ENCODE measurements around the gene SRRM2.
"Not testable (repeated sequence)": the region's sequence is repeated elsewhere in the genome, so short reads cannot be mapped to it uniquely, and the experiment has no call there.

The SRRM2 gene

GRCh38 chr16:2715064-2715463 lies 37.4 kb upstream of the SRRM2 start:
- DNase-seq (ENCODE audit: low read depth): no peak

GRCh38 chr16:2715519-2715918 lies 36.9 kb upstream of the SRRM2 start:
- peak; percentile 68 for DNase-seq (ENCODE audit: low read depth)

DNA sequence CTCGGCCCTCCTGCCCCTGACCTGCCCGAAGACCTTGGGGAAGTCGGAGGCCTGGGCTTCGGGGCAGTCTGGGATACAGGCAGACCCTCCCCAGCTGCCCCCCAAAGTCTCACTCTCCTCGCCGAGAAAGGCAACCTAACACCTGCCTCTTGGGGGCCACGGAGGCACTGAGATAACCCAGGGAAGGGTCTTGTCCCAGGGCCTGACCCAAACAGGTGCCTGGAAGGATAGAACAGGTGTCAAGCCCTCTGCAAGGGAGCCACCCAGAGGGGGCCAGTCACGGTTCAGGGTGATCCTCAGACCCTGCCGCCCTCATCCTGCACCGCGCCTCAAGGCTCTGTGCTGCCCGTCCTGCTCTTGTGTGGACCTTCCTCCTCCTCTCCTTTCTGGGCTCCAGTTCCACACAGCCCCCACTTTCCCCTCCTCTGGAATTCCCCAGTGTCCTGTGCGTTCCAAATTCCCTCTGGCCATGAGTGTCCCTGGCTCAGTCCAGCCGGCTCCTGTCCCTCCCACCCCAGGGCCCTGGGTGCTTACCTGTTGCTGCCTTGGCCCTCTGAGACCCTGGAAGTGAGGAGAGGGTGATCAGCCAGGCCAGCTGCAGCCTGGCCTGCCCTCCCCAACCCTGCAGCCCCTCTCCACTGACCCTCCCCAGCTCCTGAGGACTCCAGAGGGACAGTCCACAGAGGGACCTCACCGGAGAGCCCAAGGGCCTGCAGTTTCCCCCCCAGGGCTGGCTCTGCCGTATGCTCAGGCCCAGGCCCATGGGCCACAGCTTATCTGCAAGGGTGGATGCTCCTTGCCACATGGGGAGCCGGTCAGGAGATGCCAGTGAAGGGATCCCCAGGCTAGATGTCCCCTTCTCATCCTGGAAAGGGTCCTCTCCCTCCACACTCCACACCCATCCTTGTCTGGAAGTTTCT lies 36.2 kb upstream of the SRRM2 start:
- no peak for DNase-seq (ENCODE audit: low read depth)

DNA sequence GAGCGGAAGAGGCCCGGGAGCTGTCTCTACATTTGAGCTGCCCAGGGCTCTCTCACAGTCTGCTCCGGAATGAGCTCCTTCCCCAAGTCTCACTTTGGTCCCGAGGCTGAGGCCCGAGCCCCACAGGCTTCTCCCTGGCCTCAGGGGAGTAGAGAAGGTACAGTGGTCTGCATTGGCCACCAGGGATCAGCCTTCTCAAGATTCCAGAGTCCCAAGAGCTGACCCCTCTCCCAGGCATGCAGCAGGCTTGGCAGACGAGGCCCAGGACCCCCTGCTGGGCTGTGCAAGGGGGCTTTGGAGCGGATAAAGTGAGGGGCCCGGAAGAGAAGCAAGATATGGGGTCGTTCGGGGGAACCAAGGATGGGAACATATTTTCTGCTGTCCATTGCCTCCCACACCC lies 35.5 kb upstream of the SRRM2 start:
- DNase-seq (ENCODE audit: low read depth): no peak

- no peak for DNase-seq (ENCODE audit: low read depth)
Observed at GRCh38 chr16:2717383-2718263, 34.8 kb upstream of the SRRM2 start.

DNA sequence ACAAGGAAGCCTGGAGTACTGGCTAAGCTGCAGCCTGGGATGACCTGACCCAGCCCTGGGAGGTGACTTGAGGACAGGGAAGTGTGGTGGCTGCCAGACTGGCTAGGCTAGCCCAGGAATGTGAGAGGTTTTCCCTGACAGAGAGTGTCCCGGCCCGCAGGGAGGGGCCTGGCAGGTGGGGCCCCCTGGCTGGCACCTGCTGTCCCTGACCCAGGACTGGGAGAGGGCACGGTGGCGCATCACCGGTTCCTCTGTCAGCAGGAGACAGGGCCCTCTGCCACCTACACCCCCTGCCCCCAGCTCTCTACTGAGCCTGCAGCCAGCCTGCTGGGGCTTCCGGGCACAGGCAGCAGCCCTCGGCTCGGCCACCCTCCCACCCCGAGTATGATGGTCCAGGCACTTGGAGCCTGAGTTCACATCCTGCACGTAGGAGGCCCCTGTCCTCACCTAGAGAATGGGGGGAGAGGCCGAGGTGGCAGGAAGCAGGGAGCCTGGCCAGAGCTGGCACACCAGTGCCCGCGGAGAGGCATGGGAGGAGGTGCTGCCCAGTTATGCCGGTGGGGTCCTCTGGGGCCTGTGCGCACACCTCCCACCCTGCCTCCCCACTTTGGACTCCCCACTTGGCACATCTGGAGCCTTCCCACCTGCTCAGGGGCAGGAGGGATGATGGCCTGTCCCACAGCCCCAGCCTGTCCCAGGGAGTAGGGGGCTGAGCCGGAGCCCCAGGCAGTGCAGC lies 32.9 kb upstream of the SRRM2 start:
- no peak for DNase-seq (ENCODE audit: low read depth)

- no peak for DNase-seq (ENCODE audit: low read depth)
Observed at GRCh38 chr16:2720064-2720457, 32.4 kb upstream of the SRRM2 start, which contains the start of gene PRSS27. Gene PRSS27 (minus strand): TSS chr16:2720224. CDS start chr16:2720160, 64 bp downstream.

DNA sequence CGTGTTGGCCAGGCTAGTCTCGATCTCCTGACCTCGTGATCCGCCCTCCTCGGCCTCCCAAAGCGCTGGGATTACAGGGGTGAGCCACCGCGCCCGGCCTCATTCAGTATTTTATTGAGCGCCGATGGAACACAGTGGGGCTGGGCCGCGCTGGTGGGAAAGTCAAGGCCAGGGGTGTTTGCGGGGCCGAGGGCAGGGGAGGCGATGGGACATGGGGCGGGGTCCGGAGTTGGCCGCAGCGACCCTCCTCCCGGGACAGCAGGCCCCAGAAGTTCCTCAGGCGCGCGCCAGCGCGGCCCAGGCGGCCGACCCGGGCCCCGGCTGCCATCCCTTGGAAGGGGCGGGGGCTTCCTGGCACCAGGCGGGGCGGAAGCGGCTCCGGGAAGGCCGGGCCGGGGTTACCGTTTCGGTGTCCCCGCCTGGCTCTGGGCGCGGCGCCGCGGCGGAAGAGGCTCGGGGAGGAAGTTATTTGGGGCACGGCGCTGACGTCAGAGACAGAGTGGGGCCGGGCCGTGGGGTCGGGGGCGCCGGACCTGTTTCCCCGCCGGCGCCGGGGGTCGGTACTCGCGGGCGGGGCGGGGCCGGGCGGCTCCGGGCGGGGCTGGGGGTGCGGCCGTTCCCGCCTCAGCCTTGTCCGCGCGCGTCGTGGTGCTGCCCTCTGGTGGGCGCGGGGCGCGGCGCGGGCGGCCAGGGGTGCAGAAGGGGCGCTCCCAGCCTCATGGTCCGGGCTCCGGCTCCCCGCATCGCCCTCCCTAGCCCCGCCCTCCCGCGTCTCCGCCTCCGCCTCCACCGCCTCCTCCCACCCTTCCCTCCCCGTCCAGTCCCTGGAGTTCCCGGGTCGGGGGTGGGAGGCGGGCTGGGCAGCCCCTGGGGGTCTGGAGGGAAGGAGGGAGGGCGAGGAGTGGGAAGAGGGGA lies 31.5 kb upstream of the SRRM2 start:
- peak; percentile 62 for DNase-seq (ENCODE audit: low read depth)

DNA sequence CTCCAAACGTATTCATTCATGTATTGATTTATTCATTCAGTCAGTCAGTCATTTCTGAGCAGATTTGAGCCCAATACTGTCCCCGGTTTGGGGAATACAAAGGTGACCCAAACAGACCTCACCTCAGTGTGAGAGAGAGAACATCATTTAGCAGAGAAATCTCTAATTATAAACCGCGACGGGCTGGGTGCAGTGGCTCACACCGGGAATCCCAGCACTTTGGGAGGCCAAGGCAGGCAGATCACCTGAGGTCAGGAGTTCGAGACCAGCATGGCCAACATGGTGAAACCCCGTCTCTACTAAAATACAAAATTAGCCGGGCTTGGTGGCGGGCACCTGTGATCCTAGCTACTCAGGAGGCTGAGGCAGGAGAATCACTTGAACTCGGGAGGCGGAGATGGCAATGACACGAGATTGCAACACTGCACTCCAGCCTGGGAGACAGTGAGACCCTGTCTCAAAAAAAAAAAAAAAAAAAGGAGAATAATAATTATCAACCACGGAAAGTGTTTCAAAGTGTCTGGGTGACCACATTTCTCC lies 30.7 kb upstream of the SRRM2 start:
- not testable (repeated sequence) for DNase-seq (ENCODE audit: low read depth)

- DNase-seq (ENCODE audit: low read depth): no peak
Observed at GRCh38 chr16:2724088-2724676, 28.3 kb upstream of the SRRM2 start.

GRCh38 chr16:2724816-2725348 lies 27.6 kb upstream of the SRRM2 start:
- DNase-seq (ENCODE audit: low read depth): no peak

- no peak for DNase-seq (ENCODE audit: low read depth)
Observed at GRCh38 chr16:2726923-2727322, 25.5 kb upstream of the SRRM2 start.

DNA sequence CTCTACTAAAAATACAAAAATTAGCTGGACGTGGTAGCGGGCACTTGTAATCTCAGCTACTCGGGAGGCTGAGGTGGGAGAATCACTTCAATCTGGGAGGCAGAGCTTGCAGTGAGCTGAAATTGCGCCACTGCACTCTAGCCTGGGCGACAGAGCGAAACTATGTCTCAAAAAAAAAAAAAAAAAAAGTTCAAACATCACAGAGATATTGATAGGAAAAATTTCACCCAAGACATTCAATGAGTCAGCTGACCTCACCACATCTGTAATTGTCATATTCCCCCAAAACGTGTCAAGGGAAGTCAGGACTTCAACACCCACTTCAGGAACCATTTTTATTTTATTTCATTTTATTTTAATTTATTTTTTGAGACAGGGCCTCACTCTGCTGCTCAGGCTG lies 24.4 kb upstream of the SRRM2 start:
- DNase-seq (ENCODE audit: low read depth): no peak

GRCh38 chr16:2734844-2735515 lies 17.5 kb upstream of the SRRM2 start:
- no peak for DNase-seq (ENCODE audit: low read depth)

DNA sequence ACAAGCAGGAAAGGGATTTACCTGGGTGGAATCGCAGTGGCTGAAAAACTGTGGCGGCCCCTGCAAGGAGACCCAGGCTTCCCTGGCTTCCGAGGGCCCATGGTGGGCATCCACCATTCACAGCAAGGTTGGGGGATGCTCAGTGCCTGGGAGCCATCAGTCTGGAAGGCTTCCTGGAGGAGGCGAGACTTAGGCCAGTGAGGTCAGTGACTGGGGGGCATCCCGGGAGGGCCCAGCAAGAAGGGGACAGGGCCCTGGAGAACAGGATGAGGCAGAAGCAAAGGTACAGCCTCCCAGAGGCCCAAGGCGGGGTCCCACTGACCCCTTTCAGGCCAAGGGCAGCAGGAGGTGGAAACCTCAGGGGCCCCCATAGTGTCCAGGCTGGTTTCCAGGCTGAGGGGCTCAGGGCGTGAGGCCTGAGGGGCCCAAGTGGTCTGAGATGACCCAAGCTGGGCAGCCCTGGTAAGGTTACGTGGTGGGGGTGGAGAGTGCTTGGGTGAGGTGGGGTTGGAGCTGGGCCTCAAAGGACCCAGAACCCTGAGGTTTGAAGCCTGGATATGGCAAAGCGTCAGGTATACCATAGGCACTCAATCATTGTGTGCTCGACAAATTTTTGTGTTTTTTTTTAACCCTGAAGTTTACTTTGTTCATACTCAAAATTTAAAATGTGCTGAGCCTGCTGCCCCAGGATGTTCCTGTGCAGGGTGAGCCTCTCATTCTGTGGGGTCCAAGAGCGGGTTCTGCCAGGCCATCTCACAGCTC lies 15.8 kb upstream of the SRRM2 start:
- DNase-seq (ENCODE audit: low read depth): no peak

DNA sequence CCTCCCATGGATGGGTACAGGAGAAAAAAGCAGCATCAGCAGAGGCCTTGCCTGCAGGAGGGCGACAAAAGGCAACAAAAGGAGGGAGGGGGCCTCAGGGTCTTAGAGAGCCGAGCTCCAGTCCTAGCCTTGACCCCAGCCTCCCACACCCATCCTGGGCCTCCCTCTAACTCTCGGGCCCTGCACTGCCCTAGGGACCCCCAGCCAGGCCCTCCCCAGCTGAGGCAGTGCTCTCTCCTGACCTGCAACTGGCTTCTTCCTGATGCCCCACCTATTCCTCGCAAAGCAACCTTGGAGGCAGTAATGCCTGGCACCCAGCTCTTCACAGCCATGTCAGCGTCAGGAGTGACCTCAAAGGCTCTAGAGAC lies 15.2 kb upstream of the SRRM2 start:
- DNase-seq (ENCODE audit: low read depth): no peak

GRCh38 chr16:2737895-2738418 lies 14.5 kb upstream of the SRRM2 start:
- DNase-seq (ENCODE audit: low read depth): no peak

- DNase-seq (ENCODE audit: low read depth): no peak
Observed at GRCh38 chr16:2738615-2739014, 13.8 kb upstream of the SRRM2 start.

All from stimulated activated CD8-positive, alpha-beta memory T cell treated with anti-CD3 and anti-CD28 coated beads, Interleukin-15, amount 100 ng/mL, for 1 hour (primary cell).